GM12878 (cell line): ENCODE measurements around the gene MLEC. TPM values are rescaled to one million over a fixed set of nuclear protein-coding genes. Genes with fewer than 3 reads are reported as not detected.

ENCODE experiments used
- ATAC-seq: fragments of 200-7000 bp; cut with Tn5 transposase; 3 replicates; pipeline ENCODE4 v1.9.1; 2020; ENCODE audit warnings: mild to moderate bottlenecking, moderate library complexity
- BruUV-seq: library from RNA; stranded (reverse); fragments of 400-500 nt; replicated peaks from 2 replicates; lab custom pipeline; 2021; lab: Mats Ljungman, UMichigan
- CTCF ChIA-PET: fragments of 300-600 bp; sonication (Branson Sonifier 250); formaldehyde crosslinking; extraction: SDS; loops from one replicate; lab custom pipeline; 2021; ENCODE audit warnings: inconsistent platforms; lab: Yijun Ruan, JAX
- POLR2A ChIA-PET: fragments of 350-600 bp; formaldehyde crosslinking; extraction: SDS; loops from one replicate; lab custom pipeline; 2021; ENCODE audit warnings: inconsistent platforms; lab: Charles Lee
- RAD21 ChIA-PET: fragments of 300-600 bp; sonication (Branson Sonifier 250); formaldehyde crosslinking; loops from one replicate; lab custom pipeline; 2023; ENCODE audit warnings: antibody characterized with exemption; ENCODE audit not compliant: unreplicated experiment; lab: Charles Lee
- SMC1A ChIA-PET: fragments of 300-600 bp; sonication (Branson Sonifier 250); formaldehyde crosslinking; loops from one replicate; lab custom pipeline; 2023; ENCODE audit not compliant: unreplicated experiment, uncharacterized antibody; lab: Charles Lee
- DNase-seq: peaks from one replicate; pipeline ENCODE4 v3.0.0-alpha.2; 2011; ENCODE audit warnings: low read depth, low spot score
- FAIRE-seq: peaks from 3 replicates; lab custom pipeline; 2011; peaks lifted over from hg19 to GRCh38; lab: Jason Lieb, UNC
- H2AFZ ChIP-seq: 2 replicates; pipeline ENCODE4 v1.6.0; 2011; ENCODE audit warnings: low read depth, low read length, control low read depth; ENCODE audit not compliant: control insufficient read depth
- H3K27ac ChIP-seq: 2 replicates; pipeline ENCODE4 v1.5.1; 2011; ENCODE audit warnings: control low read depth; ENCODE audit not compliant: control insufficient read depth, insufficient read depth
- H3K27me3 ChIP-seq, 2 experiments: replicated peaks in 1 of 2; 2 replicates each; pipeline versions ENCODE4 v1.6.0 to v1.6.1; 2011; ENCODE audit warnings: low read length in 1 of 2; ENCODE audit not compliant: control insufficient read depth in 2 of 2, insufficient read depth in 2 of 2
- H3K36me3 ChIP-seq, 2 experiments: 2 replicates each; pipeline ENCODE4 v1.5.1; 2011; ENCODE audit warnings: low read length in 1 of 2; ENCODE audit not compliant: control insufficient read depth in 2 of 2, insufficient read depth in 2 of 2
- H3K4me1 ChIP-seq: 2 replicates; pipeline ENCODE4 v1.6.1; 2011; ENCODE audit warnings: mild to moderate bottlenecking, low read length, moderate library complexity, mixed read lengths; ENCODE audit not compliant: control insufficient read depth, insufficient read depth
- H3K4me2 ChIP-seq: 2 replicates; pipeline ENCODE4 v1.6.0; 2011; ENCODE audit warnings: control low read depth; ENCODE audit not compliant: control insufficient read depth, insufficient read depth
- H3K4me3 ChIP-seq: fragments of 200-600 bp; sonication (generic); 2 replicates; pipeline ENCODE4 v1.5.1; 2016
- H3K79me2 ChIP-seq: 2 replicates; pipeline ENCODE4 v1.6.0; 2011; ENCODE audit warnings: low read length; ENCODE audit not compliant: control insufficient read depth, insufficient read depth
- H3K9ac ChIP-seq: 2 replicates; pipeline ENCODE4 v1.8.0; 2011; ENCODE audit warnings: low read length, control low read depth, mixed read lengths; ENCODE audit not compliant: control insufficient read depth, insufficient read depth
- H3K9me3 ChIP-seq: replicated peaks from 3 replicates; pipeline ENCODE4 v1.5.1; 2011; ENCODE audit warnings: mild to moderate bottlenecking, low read length; ENCODE audit not compliant: control insufficient read depth, insufficient read depth
- H4K20me1 ChIP-seq: 2 replicates; pipeline ENCODE4 v1.6.0; 2011; ENCODE audit not compliant: control insufficient read depth, insufficient read depth
- BMI1 ChIP-seq: fragments of 450-650 bp; IDR thresholded peaks from 2 replicates; pipeline ENCODE4 v1.6.1; 2016; ENCODE audit warnings: mild to moderate bottlenecking, moderate library complexity, borderline replicate concordance
- FOXM1 ChIP-seq: IDR thresholded peaks from 2 replicates; pipeline ENCODE4 v1.6.1; 2012; ENCODE audit warnings: low read depth, mild to moderate bottlenecking, inconsistent platforms, low read length, moderate library complexity
- KAT2A ChIP-seq: conservative IDR thresholded peaks from 2 replicates; pipeline ENCODE4 v1.6.1; 2011; ENCODE audit warnings: low read depth, low read length; ENCODE audit not compliant: control insufficient read depth
- SP1 ChIP-seq: IDR thresholded peaks from one replicate; pipeline ENCODE4 v1.6.1; 2011; ENCODE audit warnings: low read depth, low read length
- TARDBP ChIP-seq: IDR thresholded peaks from 2 replicates; pipeline ENCODE4 v1.6.1; 2016; ENCODE audit warnings: borderline replicate concordance
- ZBTB40 ChIP-seq: fragments of 450-650 bp; IDR thresholded peaks from 2 replicates; pipeline ENCODE4 v1.6.1; 2016; ENCODE audit warnings: mild to moderate bottlenecking, moderate library complexity, borderline replicate concordance
- ZNF217 ChIP-seq: fragments of 450-650 bp; IDR thresholded peaks from 2 replicates; pipeline ENCODE4 v1.6.1; 2017; ENCODE audit warnings: antibody characterized with exemption, mild to moderate bottlenecking
- WGBS: methylation state at CpG from one replicate; pipeline ENCODE4 v1.1.6; 2016; ENCODE audit warnings: low lambda C conversion rate; ENCODE audit not compliant: insufficient replicate concordance, insufficient coverage; ENCODE audit errors: missing lambda C conversion rate; 5-methylcytosine and 5-hydroxymethylcytosine counted together
- in situ Hi-C: fragments of 300-500 bp; cut with MboI; formaldehyde crosslinking; loops from 9 replicates; pipeline ENCODE4 v1.14.3; 2018; ENCODE audit warnings: mixed read lengths
- intact Hi-C: fragments of 100-400 bp; cut with micrococcal nuclease; formaldehyde crosslinking; loops from one replicate; pipeline ENCODE4 v1.14.2; 2022; ENCODE audit not compliant: unreplicated experiment
- polyA plus RNA-seq, 11 experiments: library from polyadenylated mRNA; depleted of rRNA in 4 of 11; unstranded in 6 of 11; stranded (reverse) in 5 of 11; fragments of >200 nt; fragmentation: Nextera tagmentation in 4 of 11; fragmentation: Illumina TruSeq in 1 of 11; extraction: Ambion mirVana in 4 of 11; extraction: Trizol in 1 of 11; gene quantifications; 1 replicate in 1 of 11; 2 replicates in 10 of 11; pipeline versions ENCODE4 v1.2.1 to v1.2.3, GENCODE V29; 2011 to 2016; ENCODE audit warnings: inconsistent platforms in 2 of 11, missing spikeins in 2 of 11, low read depth in 1 of 11
- total RNA-seq, 4 experiments: library from RNA; depleted of rRNA in 3 of 4; stranded (reverse); fragments of >200 nt in 3 of 4; fragmentation: Illumina TruSeq in 1 of 4; extraction: Trizol in 1 of 4; gene quantifications; 2 replicates each; pipeline versions ENCODE4 v1.2.1 to v1.2.3, GENCODE V29; 2013 to 2021
- TF ChIP-seq, protein P1 (sequence below): fragments of 450-650 bp; conservative IDR thresholded peaks from 2 replicates; pipeline ENCODE4 v1.6.1; 2017; ENCODE audit warnings: mild to moderate bottlenecking, moderate library complexity

Gene MLEC
- total and polyA plus RNA-seq, 10 of the 15 experiments (the other 5 are each of a cell fraction or from before 2014, with no cell fraction given): 26.7 to 172 (median 103) TPM

GRCh38 chr12:120735181-120735580 lies 48.2 kb downstream of the MLEC start:
- 93% methylated on average over 1 of the region's 3 CpGs for WGBS
- ChIA-PET RAD21 (no interaction called here), CTCF (interaction anchor here (0.7 to 1.3 kb wide), 2 partner anchors 237 to 483 kb away, joined by 3 to 7 read pairs; no protein-coding TSS in a partner anchor), POLR2A (no interaction called here), SMC1A (no interaction called here)
- 0 out of 4 replicates have a peak, but pooled peaks cover 0 to 1% of the 10 kb centered on the region in 2 experiments for H3K36me3 ChIP-seq
- intact Hi-C loops: no loop called here
- ATAC-seq: no peak
- H3K9ac ChIP-seq: no peak overlapping the region
- BruUV-seq: no TSS peak
- H3K9me3 ChIP-seq: no peaks in the 10 kb centered on the region
- H4K20me1 ChIP-seq: no peaks in the 10 kb centered on the region
- DNase-seq: no peak
- no peak overlapping the region for H3K27ac ChIP-seq
- in situ Hi-C loops: no loop called here
- TF ChIP-seq TARDBP (no peak), KAT2A (no peak), BMI1 (no peak), FOXM1 (no peak), SP1 (no peak), ZNF217 (no peak), ZBTB40 (no peak)
- TF ChIP-seq, protein P1, sequence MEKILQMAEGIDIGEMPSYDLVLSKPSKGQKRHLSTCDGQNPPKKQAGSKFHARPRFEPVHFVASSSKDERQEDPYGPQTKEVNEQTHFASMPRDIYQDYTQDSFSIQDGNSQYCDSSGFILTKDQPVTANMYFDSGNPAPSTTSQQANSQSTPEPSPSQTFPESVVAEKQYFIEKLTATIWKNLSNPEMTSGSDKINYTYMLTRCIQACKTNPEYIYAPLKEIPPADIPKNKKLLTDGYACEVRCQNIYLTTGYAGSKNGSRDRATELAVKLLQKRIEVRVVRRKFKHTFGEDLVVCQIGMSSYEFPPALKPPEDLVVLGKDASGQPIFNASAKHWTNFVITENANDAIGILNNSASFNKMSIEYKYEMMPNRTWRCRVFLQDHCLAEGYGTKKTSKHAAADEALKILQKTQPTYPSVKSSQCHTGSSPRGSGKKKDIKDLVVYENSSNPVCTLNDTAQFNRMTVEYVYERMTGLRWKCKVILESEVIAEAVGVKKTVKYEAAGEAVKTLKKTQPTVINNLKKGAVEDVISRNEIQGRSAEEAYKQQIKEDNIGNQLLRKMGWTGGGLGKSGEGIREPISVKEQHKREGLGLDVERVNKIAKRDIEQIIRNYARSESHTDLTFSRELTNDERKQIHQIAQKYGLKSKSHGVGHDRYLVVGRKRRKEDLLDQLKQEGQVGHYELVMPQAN: no peak
- TF ChIP-seq, all 136 proteins: peak for 0
- H3K4me3 ChIP-seq: no peak overlapping the region
- H3K27me3 ChIP-seq: no peaks in the 10 kb centered on the region
- no peak for FAIRE-seq
- no peaks in the 10 kb centered on the region for H3K79me2 ChIP-seq
- no peak overlapping the region for H2AFZ ChIP-seq
- H3K4me2 ChIP-seq: no peak overlapping the region
- no peaks in the 10 kb centered on the region for H3K4me1 ChIP-seq
